ENCODE measurements around the gene COL9A3.

The COL9A3 gene

DNA sequence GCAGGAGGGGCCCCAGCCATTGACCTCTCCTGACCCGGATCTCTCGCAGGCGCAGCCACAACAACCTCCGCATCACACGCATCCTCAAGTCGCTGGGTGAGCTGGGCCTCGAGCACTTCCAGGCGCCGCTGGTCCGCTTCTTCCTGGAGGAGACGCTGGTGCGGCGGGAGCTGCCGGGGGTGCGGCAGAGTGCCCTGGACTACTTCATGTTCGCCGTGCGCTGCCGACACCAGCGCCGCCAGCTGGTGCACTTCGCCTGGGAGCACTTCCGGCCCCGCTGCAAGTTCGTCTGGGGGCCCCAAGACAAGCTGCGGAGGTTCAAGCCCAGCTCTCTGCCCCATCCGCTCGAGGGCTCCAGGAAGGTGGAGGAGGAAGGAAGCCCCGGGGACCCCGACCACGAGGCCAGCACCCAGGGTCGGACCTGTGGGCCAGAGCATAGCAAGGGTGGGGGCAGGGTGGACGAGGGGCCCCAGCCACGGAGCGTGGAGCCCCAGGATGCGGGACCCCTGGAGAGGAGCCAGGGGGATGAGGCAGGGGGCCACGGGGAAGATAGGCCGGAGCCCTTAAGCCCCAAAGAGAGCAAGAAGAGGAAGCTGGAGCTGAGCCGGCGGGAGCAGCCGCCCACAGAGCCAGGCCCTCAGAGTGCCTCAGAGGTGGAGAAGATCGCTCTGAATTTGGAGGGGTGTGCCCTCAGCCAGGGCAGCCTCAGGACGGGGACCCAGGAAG lies 4.5 kb upstream of the COL9A3 start:
- DNase-seq, result no peak

DNA sequence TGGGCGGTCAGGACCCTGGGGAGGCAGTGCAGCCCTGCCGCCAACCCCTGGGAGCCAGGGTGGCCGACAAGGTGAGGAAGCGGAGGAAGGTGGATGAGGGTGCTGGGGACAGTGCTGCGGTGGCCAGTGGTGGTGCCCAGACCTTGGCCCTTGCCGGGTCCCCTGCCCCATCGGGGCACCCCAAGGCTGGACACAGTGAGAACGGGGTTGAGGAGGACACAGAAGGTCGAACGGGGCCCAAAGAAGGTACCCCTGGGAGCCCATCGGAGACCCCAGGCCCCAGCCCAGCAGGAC lies 4.0 kb upstream of the COL9A3 start:
- DNase-seq, result no peak

DNA sequence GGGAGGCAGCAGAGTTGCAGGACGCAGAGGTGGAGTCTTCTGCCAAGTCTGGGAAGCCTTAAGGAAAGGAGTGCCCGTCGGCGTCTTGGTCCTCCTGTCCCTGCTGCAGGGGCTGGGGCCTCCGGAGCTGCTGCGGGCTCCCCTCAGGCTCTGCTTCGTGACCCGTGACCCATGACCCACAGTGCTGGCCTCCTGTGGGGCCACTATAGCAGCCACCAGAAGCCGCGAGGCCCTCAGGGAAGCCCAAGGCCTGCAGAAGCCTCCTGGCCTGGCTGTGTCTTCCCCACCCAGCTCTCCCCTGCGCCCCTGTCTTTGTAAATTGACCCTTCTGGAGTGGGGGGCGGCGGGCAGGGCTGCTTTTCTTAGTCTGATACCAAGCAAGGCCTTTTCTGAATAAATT lies 3.3 kb upstream of the COL9A3 start:
- DNase-seq, result no peak

DNA sequence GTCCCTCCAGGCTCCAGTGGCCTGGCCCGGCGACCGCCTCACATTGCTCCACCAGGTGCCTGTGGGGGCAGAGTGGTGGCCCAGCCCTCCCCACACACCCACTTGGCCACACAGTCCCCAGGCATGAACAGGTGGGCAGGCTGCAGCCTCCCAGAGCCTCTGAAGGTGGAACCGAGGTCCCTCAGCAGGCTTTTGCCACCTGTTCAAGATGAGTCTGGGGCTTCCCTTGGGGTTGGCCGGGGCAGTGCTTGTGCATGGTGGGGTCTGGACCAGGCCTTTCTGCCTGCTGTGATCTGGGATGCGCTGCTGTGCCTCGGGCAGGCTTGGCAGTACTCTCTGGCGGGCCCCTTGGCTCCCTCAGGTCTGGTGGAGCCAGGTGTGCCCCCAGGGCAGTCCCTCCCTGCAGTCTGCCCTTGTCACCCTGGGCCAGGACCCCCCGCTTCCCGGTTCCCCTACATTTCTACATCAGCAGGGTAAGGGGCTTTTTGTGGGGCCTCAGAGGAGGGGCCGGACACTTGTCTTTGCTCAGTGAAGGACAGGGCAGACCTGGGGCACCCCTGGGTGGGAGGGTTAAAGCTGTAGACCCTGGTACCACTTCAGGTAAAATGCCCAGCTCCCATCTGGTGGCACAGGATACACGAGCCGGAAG lies 2.7 kb upstream of the COL9A3 start:
- DNase-seq, result no peak

DNA sequence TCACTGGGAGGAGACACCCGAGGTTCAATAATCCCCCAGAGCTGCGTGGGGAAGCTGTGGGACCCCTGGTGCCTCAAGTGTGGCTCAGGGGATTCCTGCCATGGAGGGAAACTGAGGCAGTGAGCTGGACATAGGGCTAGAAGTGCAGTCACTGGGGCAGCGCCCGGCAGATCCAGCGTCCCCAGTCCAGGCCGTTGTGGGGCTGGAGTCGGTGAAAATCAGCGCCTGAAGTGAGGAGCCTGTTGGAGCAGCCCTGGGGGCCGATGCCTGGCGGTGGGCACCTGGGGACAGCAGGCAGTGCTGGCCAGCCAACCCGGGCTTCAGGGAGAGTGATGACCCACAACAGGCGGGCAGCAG lies 2.2 kb upstream of the COL9A3 start:
- no peak for DNase-seq

DNA sequence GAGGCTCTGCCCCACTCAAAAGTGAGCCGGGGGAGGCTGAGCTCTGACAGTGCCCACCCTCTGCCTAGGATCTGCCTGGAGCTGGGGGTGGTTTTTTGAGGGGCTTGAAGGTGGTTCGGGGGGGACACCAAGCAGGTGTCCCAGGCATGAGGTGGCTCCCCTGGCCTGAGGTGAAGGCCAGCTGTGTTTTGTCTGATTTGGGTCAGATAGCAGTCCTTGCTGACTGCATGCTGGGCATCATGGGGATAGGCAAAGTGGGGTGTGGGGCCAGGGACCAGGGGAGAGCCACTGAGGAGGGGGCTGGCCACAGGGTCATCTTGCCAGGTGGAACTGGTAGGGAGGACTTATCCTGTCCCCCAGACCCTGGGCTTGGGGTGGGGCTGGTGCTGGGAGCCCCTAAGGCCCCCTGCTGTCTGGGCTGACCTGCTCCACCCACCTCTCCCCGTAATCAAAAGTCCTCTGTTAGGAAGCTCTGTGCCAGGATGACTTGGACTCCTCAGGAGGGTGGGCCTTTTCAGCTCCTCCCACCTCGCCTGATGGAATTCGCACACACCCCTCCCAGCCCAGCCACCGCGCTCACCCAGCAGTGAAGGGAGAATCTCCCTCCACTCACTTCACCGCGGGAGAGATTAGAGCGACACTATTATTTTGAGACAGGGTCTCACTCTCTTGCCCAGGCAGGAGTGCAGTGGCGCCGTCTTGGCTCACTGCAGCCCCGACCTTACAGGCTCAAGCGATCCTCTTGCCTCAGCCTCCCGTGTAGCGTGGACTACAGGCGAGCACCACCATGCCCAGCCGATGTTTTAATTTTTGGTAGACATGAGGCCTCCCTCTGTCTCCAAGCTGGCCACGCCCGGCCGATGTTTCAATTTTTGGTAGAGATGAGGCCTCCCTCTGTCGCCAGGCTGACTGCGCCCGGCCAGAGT lies 1.5 kb upstream of the COL9A3 start:
- peak; percentile 78 for DNase-seq

DNA sequence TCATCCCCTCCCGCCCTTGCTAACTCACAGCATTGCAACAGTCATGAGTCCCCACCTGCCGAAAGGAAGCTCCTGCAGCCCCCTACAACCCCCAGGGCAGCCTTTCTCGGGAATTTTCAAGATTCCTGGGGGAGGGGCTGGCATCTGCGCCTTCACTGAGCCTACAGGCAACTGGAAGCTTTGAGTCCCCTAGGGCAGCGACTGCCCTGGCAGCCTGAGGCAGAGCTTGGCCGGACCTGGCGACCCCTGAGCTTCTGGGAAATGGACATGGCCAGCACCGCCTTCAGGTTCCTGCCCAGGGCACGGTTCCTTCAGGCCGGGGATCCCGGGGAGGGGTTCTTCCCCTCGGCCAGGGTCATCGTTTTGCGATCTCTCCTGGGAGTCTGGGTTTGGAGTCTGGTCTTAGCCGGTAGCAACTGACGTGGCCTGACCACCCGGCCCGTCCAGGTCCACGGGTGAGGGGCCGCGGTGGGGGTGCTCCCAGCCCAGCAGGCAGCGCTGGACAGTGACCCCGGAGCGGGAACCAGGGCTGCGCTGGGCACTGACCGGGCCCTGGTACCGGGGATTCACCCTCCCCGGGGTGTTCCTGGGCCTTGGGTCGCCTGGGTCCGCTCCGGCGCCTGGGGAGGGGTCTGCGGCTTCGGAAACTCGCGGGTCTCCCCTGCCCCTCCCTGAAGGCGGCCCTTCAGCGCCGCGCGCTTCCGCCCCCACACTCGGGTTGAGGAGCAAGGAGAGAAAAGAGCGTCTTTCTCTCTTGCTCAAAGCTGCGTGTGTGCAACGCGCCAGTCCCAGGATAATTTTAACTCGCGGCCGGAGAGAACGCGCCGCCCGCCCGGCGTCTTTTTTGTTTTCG lies 593 bp upstream of the COL9A3 start:
- DNase-seq, result no peak

DNA sequence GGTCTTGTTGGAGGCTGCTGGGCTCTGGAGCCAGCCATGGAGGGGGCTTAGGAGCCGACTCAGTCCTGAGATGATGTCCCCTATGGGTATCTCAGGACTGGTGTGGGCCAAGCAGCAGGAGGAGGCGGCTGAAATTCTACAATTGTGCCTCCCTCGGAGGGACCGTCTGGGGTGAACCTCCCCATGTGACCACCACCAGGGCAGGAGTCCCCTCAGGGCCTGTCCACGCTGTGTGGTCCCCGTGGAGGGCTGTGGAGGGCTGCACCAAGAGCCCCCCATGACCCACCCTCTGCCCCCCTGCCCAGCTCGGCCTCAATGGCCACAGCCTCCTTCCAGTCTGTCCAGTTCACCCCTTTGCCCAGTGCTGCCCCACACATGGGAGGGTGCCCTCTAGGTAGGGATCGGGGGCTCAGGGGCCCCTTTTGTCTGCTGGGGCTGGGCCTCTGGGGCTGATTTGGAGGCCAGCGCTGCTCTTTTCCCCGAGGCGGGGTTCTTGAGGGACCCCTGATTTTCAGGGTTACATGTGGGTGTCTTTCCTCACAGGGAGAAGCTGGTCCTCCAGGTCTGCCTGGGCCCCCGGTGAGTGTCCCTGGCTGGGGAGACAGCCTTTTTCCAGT lies 1.2 kb downstream of the COL9A3 start:
- no peak for DNase-seq

DNA sequence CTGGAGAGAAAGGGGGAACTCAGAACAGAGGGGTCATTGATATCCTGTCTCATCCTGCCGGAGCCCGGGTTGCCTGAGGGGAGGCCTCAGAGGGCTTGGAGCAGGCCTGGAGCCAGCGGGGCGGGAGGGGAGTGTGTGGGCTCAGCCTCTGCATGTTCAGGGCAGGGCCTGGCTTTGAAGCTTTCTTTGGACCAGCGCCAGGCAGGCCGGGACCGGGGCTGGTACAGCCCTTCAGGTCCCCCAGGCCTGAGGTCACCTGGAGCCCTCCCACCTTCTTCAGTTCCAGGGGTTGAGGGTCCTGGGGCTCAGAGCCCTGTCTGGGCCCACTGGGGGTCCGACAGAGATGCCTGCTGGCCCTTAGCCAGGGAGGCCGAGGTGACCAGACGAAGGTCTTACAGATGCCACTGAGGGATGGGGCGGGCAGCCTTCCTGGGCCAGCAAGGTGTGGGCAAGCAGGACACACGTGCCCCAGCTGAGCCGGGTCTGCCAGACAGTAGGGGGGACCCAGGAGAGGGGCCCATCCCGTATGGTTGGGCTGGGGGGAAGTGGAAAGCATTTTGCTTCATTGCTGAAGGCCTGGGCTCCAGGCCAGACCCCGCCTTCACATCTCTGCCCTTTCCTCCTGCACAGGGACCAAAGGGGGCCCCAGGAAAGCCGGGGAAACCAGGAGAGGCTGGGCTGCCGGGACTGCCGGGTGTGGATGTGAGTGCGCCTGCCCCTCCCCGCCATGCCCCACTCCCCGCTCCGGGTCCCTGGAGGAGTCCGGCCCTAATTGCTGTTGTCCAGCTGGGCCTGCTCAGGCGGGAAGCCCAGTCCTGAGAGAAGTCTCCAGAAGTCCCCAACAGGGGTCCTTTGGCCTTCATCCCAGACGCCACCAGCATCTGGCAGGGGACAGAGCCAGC lies 2.0 kb downstream of the COL9A3 start:
- DNase-seq, result peak; percentile 80

DNA sequence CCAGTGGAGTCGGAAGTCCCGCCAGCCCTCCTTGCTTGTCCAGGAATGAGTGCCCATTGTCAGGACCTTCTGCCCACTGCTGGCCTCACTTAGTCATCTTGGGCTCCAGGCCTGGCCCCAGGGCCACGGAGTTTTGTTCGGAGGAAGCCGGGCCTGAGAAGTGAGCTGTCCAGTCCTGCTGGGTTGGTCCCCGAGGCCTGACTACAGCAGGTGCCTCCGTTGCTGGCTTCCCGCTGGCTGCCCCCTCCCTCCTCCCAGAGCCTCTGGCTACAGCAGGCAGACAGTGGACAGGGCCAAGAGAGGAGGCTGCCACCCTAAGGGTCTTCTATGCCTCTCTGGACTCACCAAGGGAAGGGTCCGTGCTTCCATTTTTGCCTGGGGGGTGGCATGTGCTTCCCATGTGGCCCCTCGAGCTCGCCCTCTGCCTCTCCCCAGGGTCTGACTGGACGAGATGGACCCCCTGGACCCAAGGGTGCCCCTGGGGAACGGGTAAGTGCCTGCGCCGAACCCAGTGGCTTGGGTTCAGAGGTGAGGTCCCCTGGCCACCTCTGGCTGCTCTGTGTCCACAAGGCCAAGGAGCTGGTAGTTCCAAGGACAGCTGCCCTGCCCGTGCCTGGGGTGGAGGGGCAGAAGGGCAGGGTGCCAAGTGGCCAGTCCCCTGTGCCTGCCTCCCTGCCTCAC lies 2.8 kb downstream of the COL9A3 start:
- DNase-seq, result peak; percentile 62

DNA sequence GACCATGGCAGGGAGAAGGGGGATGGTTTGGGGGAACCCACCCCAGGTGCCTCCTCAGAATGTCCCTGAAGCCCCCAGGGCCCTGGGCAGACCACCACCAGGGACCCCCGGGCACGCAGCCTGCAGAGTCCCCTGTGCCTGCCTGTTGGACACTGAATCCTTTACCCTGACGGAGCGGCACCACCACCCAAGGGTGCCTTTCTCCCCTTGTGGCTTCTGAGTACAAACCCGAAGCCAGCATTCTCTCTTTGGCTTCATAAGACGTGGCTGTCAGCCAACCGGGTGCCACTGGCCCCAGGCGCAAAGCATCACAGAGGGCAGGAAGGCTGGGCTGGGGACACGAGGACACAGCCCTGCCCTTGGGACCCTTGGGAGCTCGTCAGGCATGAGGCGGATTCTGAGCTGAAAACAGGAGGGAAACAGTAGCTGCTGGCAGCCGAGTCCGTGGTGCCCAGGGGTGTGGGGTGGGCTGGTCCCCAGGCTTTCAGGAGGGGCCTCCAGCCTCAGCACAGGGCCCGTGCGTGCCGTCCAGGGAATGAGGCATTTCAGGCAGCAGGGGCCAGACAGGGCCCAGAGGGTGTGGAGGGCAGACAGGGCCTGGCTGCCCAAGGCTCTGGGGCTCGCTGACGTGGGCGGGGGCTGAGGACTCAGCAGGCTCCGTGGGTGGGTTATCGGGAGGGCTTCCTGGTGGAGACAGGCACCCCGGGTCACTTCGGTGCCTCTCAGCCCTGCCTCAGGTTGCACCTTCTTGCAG lies 3.5 kb downstream of the COL9A3 start:
- DNase-seq, result no peak

DNA sequence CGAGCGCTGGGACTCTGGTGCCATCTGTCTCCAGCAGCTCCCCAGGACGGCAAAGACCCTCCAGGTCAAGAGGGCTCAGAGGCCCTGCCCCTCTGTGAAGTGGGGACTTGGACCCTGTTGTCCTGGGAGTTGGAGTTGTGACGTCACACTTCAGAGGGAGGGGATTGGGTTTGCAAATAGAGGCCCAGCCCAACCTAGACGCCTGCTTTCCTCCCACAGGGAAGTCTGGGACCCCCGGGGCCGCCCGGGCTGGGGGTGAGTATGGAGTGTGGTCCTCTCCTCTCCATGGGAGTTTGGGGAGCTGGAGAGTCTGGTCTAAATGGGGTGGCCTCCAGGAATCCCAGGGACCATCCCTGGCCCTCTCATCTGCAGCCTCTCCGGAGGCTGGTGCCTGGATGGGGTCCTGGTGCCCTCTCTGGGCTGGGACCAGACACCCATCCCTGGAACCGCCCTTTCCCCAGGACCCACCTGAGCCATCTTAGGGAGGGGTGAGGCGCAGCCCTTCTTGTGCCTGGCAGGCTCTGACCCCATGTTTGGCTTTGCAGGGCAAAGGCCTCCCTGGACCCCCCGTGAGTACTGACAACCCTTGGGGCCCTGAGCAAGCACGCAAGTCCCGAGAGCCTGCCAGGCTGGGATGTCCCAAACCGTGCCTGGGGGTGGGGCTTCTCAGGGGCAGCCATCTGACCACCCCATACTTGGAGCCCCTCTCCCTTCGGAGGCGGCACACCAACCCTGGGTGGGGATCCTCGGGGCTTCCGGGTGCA lies 4.3 kb downstream of the COL9A3 start:
- DNase-seq, result no peak

DNA sequence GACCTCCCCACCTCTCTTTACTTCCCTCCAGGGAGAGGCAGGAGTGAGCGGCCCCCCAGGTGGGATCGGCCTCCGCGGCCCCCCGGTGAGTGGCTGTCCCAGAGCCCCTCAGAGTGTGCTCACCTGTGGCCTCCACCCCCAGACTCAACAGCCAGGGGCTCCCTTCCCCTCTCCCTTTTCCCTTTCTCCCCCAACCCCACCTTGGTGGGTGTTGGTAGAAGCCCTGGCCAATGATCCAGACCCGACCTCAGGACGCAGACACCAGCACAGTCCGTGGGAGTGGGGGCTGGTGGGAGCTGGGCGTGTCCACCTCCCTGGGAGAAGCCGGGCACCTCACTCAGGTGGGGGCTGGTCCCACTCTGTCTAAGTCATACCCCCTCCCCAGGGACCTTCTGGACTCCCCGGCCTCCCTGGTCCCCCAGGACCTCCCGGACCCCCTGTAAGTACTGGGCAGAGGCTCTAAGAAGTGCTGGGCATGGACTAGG lies 4.9 kb downstream of the COL9A3 start:
- no peak for DNase-seq

DNA sequence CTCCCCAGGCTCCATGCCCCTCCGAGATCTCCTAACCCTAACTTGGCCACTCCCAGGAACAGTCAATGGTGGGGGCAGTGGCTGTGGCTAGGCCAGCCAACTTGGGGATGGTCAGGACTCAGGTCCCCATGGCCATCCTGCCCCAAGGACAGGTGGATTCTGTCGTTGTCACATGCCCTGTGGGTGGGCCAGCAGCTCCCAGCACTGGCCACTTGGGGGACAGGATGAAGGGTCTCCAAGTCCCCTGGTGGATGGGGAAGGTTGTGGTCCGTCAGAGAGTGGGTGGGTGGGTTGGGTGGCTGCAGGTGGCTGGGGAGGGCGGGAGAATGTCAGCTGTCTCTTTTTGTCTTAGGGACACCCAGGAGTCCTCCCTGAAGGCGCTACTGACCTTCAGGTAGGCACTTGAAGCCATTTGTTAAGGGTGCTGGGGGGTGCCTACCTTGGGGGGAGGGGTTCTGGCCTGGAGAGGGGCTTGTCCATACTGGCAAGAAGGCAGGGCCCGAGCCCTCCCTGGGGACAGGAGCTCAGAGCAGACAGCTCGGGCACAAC lies 5.5 kb downstream of the COL9A3 start:
- DNase-seq, result no peak

DNA sequence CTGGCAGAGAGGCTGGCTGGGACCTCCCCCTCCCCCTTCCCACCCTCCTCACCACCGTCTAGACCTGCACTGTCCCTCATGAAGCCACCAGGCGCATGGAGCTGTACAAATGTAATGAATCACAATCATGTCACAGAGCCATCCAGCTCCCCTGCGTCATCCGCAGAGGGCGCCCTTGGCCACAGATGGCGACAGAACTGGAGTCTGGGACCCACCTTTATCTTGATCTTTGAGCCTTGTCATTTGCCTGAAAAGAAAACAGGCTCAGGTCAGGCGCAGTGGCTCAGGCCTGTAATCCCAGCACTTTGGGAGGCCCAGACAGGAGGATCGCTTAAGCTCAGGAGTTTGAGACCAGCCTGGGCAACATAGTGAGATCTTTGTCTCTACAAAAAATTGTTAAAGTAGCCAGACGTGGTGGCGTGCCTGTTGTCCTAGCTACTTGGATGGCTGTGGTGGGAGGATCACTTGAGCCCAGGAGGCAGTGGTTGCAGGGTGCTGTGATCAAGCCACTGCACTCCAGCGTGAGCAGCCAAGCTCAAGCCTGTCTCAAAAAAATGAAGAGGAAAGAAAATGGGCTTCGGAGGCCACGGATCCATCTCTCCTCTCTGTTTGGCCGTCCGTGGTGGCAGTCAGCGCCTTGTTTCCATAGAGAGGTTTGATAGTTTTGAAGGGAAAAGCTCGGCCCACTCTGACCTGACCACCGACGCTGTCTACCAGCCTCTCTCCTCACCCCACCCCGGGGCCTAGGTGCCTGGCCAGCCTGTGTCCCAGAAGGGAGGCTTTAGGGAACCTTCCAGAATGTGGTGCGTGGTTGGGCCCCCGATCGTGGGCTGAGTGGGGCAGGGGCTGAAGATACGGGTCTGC lies 6.2 kb downstream of the COL9A3 start:
- DNase-seq, result no peak

DNA sequence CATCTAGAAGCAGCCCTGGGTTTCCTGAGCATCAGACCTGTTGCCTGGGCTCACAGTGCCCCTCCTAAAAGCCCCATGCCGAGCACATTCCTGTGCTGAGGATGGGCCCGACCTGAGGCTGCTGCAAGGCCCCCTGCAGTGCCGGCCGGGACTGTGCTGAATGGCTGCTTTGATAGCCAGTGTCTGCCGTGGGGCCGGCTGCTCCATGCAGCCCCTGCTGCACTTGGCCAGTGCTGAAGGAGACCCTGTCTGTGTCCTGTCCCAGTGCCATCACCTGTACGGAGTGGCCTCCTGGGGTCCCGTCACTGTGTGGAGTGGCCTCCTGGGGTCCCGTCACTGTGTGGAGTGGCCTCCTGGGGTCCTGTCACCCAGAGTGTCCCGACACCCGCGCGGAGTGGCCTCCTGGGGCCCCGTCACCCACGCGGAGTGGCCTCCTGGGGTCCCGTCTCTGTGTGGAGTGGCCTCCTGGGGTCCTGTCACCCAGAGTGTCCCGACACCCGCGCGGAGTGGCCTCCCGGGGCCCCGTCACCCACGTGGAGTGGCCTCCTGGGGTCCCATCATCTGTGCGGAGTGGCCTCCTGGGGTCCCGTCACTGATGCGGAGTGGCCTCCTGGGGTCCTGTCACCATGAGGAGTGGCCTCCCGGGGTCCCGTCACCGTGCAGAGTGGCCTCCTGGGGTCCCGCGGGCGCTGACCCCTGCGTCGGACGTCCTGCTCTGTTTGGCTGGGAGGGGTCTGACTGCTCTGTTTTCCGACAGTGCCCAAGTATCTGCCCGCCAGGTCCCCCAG lies 7.0 kb downstream of the COL9A3 start:
- no peak for DNase-seq
